ENCODE results near the gene PEPD. TPM values are rescaled to one million over a fixed set of nuclear protein-coding genes. Genes with fewer than 3 reads are reported as not detected.

The PEPD gene
- total RNA-seq, 4 donors from 2014 or later = 116 to 1,166 (median 748) TPM

DNA sequence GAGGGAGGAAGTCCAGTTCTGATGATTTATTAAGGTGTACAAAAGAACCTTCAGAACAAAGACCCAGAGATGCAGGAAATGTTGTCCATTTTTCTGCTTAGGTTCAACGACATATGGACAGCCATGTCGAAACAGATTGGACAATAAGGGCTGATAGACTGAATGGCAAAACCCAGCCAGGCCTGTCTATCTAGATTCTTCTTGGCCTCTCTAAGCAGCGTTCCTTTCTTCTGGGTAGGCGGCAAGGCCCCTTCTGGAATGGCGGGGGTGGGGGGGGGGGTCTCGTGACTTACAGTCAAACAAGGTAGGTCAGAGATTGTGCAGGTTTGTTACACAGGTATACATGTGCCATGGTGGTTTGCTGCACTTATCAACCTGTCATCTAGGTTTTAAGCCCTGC, 39.7 kb upstream of the PEPD start:
- Histone ChIP-seq H3K4me3 (no peak overlapping the region), H3K36me3 (no peaks in the 10 kb centered on the region), H3K27me3 (no peaks in the 10 kb centered on the region), H3K4me1 (no peaks in the 10 kb centered on the region), H3K27ac (no peak overlapping the region), H3K9me3 (no peaks in the 10 kb centered on the region)
- DNase-seq = no peak
- TF ChIP-seq CTCF (IDR thresholded peaks at IDR 0.05) (no peak), POLR2A (IDR thresholded peaks at IDR 0.05) (no peak)

- no peaks in the 10 kb centered on the region for H3K27me3 ChIP-seq
- H3K27ac ChIP-seq = no peak overlapping the region
- H3K4me3 ChIP-seq = no peak overlapping the region
- DNase-seq = no peak
- H3K9me3 ChIP-seq = no peaks in the 10 kb centered on the region
- H3K4me1 ChIP-seq = no peaks in the 10 kb centered on the region
- TF ChIP-seq CTCF (IDR thresholded peaks at IDR 0.05) = no peak
- no peak for TF ChIP-seq POLR2A (IDR thresholded peaks at IDR 0.05)
- H3K36me3 ChIP-seq = no peaks in the 10 kb centered on the region
These were observed 38.4 kb upstream of the PEPD start for GRCh38 chr19:33559996-33560395.

DNA sequence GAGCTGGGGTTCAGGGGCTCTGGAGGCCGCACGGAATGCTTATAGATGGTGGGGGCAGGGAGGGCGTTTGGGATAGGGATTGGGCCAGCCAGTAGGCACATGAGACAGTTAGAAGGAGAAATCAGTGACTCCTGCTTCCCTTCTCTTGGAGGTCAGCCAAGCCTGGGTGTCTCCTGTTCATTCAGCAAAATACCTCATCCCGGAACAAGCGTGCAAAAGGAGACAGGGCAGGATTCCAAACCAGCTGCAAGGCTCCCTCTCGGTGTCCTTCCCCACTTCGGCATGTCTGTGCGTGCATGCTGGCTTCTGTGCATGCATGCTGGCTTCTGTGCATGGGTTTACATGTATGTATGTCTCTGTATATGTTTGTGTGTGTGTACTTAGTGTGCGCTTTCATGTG, 37.3 kb upstream of the PEPD start:
- H3K36me3 ChIP-seq = no peaks in the 10 kb centered on the region
- no peak for DNase-seq
- H3K4me3 ChIP-seq = no peak overlapping the region
- no peak overlapping the region for H3K27ac ChIP-seq
- no peaks in the 10 kb centered on the region for H3K27me3 ChIP-seq
- TF ChIP-seq CTCF (IDR thresholded peaks at IDR 0.05) (no peak), POLR2A (IDR thresholded peaks at IDR 0.05) (no peak)
- H3K9me3 ChIP-seq = no peaks in the 10 kb centered on the region
- no peaks in the 10 kb centered on the region for H3K4me1 ChIP-seq

DNA sequence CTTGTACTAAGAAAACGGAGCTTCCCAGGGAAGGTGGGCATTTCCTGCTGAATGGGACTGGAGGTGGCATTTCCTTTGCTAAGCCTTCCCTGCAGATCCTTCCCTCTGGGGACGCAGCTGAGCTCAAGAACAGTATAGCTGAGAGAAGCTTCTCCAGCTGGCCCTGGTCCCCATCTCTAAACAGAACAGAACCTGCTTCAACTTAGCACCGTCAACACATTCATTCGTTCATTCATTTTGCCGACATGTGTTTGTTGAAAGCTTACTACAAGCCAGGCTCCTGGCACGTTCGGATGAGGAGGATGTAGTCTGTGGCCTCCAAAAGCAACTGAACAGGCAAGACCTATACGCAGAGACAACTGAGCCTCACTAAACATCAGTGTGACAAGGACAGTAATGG, 36.6 kb upstream of the PEPD start:
- Histone ChIP-seq H3K4me1 (no peaks in the 10 kb centered on the region), H3K9me3 (no peaks in the 10 kb centered on the region), H3K4me3 (no peak overlapping the region), H3K27ac (no peak overlapping the region), H3K27me3 (no peaks in the 10 kb centered on the region), H3K36me3 (no peaks in the 10 kb centered on the region)
- TF ChIP-seq CTCF (IDR thresholded peaks at IDR 0.05) = no peak
- TF ChIP-seq POLR2A (IDR thresholded peaks at IDR 0.05) = no peak
- no peak for DNase-seq

GRCh38 chr19:33557720-33558119, 36.1 kb upstream of the PEPD start:
- H3K4me3 ChIP-seq = no peak overlapping the region
- no peaks in the 10 kb centered on the region for H3K36me3 ChIP-seq
- TF ChIP-seq POLR2A (IDR thresholded peaks at IDR 0.05) = no peak
- TF ChIP-seq CTCF (IDR thresholded peaks at IDR 0.05) = no peak
- H3K9me3 ChIP-seq = no peaks in the 10 kb centered on the region
- H3K27me3 ChIP-seq = no peaks in the 10 kb centered on the region
- H3K27ac ChIP-seq = no peak overlapping the region
- no peaks in the 10 kb centered on the region for H3K4me1 ChIP-seq
- no peak for DNase-seq

DNA sequence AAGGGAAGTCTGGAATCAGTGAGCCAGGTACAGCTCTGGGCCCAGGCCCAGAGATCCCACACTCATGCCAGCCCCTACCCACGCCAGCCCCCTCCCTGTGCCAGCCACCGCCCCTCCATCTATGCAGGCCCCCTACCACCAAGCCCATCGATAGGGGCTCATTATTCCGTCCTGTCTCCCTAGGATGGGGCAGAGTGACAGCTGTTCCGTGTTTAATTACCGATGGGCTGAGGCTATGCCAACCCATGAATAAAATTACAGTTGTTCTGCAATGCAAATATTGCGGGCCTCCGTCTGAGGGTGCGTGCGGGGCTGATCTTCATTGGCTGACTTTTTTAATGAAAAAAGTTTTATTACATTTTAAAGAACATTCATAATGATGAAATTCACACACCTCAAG, 35.6 kb upstream of the PEPD start:
- H3K9me3 ChIP-seq = no peaks in the 10 kb centered on the region
- no peaks in the 10 kb centered on the region for H3K27me3 ChIP-seq
- DNase-seq = no peak
- H3K4me1 ChIP-seq = no peaks in the 10 kb centered on the region
- no peak overlapping the region for H3K27ac ChIP-seq
- H3K36me3 ChIP-seq = no peaks in the 10 kb centered on the region
- no peak for TF ChIP-seq CTCF (IDR thresholded peaks at IDR 0.05)
- TF ChIP-seq POLR2A (IDR thresholded peaks at IDR 0.05) = no peak
- H3K4me3 ChIP-seq = no peak overlapping the region

All from Peyer's patch (tissue), 4 donors.